H9 (cell line): ENCODE results near the gene LEF1. TPM values are rescaled to one million over a fixed set of nuclear protein-coding genes. Genes with fewer than 3 reads are reported as not detected.

Experiments used
- DNase-seq: peaks from one replicate; pipeline ENCODE4 v3.0.0-alpha.2; 2017
- H2AFZ ChIP-seq: one replicate; pipeline ENCODE4 v1.6.1; 2013; ENCODE audit warnings: mild to moderate bottlenecking, low read length, control low read depth, moderate library complexity
- H2AK5ac ChIP-seq: 2 replicates; pipeline ENCODE4 v1.6.1; 2013; ENCODE audit warnings: low read length, control low read depth, mixed read lengths; ENCODE audit not compliant: insufficient read length
- H2BK120ac ChIP-seq: one replicate; pipeline ENCODE4 v1.6.1; 2013; ENCODE audit warnings: low read depth, mild to moderate bottlenecking, low read length, control low read depth, inconsistent platforms; ENCODE audit not compliant: poor library complexity, severe bottlenecking
- H2BK12ac ChIP-seq: 2 replicates; pipeline ENCODE4 v1.6.1; 2013; ENCODE audit warnings: low read length, control low read depth, mixed read lengths, low read depth; ENCODE audit not compliant: insufficient read length
- H2BK15ac ChIP-seq: 2 replicates; pipeline ENCODE4 v1.6.1; 2013; ENCODE audit warnings: low read depth, low read length, control low read depth
- H2BK20ac ChIP-seq: one replicate; pipeline ENCODE4 v1.6.1; 2013; ENCODE audit warnings: low read depth, mild to moderate bottlenecking, low read length, control low read depth, inconsistent platforms; ENCODE audit not compliant: poor library complexity, severe bottlenecking
- H2BK5ac ChIP-seq: 2 replicates; pipeline ENCODE4 v1.6.1; 2013; ENCODE audit warnings: low read length, control low read depth, mixed read lengths; ENCODE audit not compliant: insufficient read length
- H3K14ac ChIP-seq: 2 replicates; pipeline ENCODE4 v1.6.1; 2013; ENCODE audit warnings: low read length, control low read depth; ENCODE audit not compliant: insufficient read depth
- H3K18ac ChIP-seq: 2 replicates; pipeline ENCODE4 v1.6.1; 2013; ENCODE audit warnings: low read depth, mild to moderate bottlenecking, mixed read lengths, low read length, control low read depth; ENCODE audit not compliant: insufficient read length
- H3K23ac ChIP-seq: 2 replicates; pipeline ENCODE4 v1.6.1; 2013; ENCODE audit warnings: low read length, control low read depth, mixed read lengths, low read depth; ENCODE audit not compliant: insufficient read length
- H3K23me2 ChIP-seq: 2 replicates; pipeline ENCODE4 v1.6.1; 2013; ENCODE audit warnings: low read depth, mild to moderate bottlenecking, mixed read lengths, low read length, control low read depth; ENCODE audit not compliant: insufficient read length, poor library complexity, severe bottlenecking
- H3K27ac ChIP-seq: 2 replicates; pipeline ENCODE4 v1.5.1; 2013; ENCODE audit warnings: low read length, control low read depth, mixed read lengths, low read depth; ENCODE audit not compliant: insufficient read length
- H3K27me3 ChIP-seq: 2 replicates; pipeline ENCODE4 v1.6.1; 2013; ENCODE audit warnings: low read length, control low read depth, inconsistent platforms; ENCODE audit not compliant: insufficient read depth
- H3K4ac ChIP-seq: 2 replicates; pipeline ENCODE4 v1.6.1; 2013; ENCODE audit warnings: low read depth, mild to moderate bottlenecking, control low read depth, inconsistent platforms, low read length, moderate library complexity
- H3K4me1 ChIP-seq: 2 replicates; pipeline ENCODE4 v1.6.1; 2013; ENCODE audit warnings: low read length, control low read depth, inconsistent platforms; ENCODE audit not compliant: insufficient read depth
- H3K4me2 ChIP-seq: 2 replicates; pipeline ENCODE4 v1.6.1; 2013; ENCODE audit warnings: low read length, control low read depth, mixed read lengths; ENCODE audit not compliant: insufficient read length, insufficient read depth
- H3K56ac ChIP-seq: 2 replicates; pipeline ENCODE4 v1.6.1; 2013; ENCODE audit warnings: low read depth, mild to moderate bottlenecking, mixed read lengths, low read length, control low read depth; ENCODE audit not compliant: insufficient read length
- H3K79me1 ChIP-seq: 2 replicates; pipeline ENCODE4 v1.6.1; 2013; ENCODE audit warnings: low read depth, mild to moderate bottlenecking, moderate library complexity, low read length, control low read depth, inconsistent platforms; ENCODE audit not compliant: insufficient read depth, poor library complexity, severe bottlenecking
- H3K79me2 ChIP-seq: 2 replicates; pipeline ENCODE4 v1.6.1; 2013; ENCODE audit warnings: low read length, control low read depth, inconsistent platforms; ENCODE audit not compliant: insufficient read depth
- H3K9ac ChIP-seq: 2 replicates; pipeline ENCODE4 v1.6.1; 2013; ENCODE audit warnings: low read length, control low read depth, mixed read lengths; ENCODE audit not compliant: insufficient read length; ENCODE audit errors: extremely low read depth
- H3K9me3 ChIP-seq: one replicate; pipeline ENCODE4 v1.6.1; 2013; ENCODE audit warnings: low read depth, low read length, inconsistent platforms; ENCODE audit not compliant: control insufficient read depth
- H3T11ph ChIP-seq: one replicate; pipeline ENCODE4 v1.6.1; 2013; ENCODE audit warnings: mild to moderate bottlenecking, low read length, control low read depth, inconsistent platforms
- H4K20me1 ChIP-seq: one replicate; pipeline ENCODE4 v1.6.1; 2013; ENCODE audit not compliant: control insufficient read depth, insufficient read length, insufficient read depth
- H4K5ac ChIP-seq: 2 replicates; pipeline ENCODE4 v1.6.1; 2013; ENCODE audit warnings: low read depth, mild to moderate bottlenecking, mixed read lengths, low read length, control low read depth; ENCODE audit not compliant: insufficient read length
- H4K8ac ChIP-seq: replicated peaks from 2 replicates; pipeline ENCODE4 v1.6.1; 2013; ENCODE audit warnings: low read length, control low read depth, mixed read lengths, low read depth; ENCODE audit not compliant: insufficient read length
- H4K91ac ChIP-seq: 2 replicates; pipeline ENCODE4 v1.6.1; 2013; ENCODE audit warnings: low read depth, mild to moderate bottlenecking, moderate library complexity, mixed read lengths, low read length, control low read depth; ENCODE audit not compliant: insufficient read length
- H3K27ac Mint-ChIP-seq, 3 experiments: 2 replicates in 2 of 3; 3 replicates in 1 of 3; pipeline ENCODE4 v1.8.0; 2020 to 2021; ENCODE audit warnings: mixed read lengths in 3 of 3, mild to moderate bottlenecking in 1 of 3, moderate library complexity in 1 of 3
- H3K27me3 Mint-ChIP-seq: 2 replicates; pipeline ENCODE4 v1.8.0; 2021; ENCODE audit warnings: low read depth, mild to moderate bottlenecking, moderate library complexity, mixed read lengths
- H3K36me3 Mint-ChIP-seq, 3 experiments: 2 replicates in 2 of 3; 3 replicates in 1 of 3; pipeline ENCODE4 v1.8.0; 2020 to 2021; ENCODE audit warnings: low read depth in 3 of 3, mixed read lengths in 3 of 3; ENCODE audit not compliant: insufficient read depth in 1 of 3
- H3K4me1 Mint-ChIP-seq, 2 experiments: 2 replicates each; pipeline ENCODE4 v1.8.0; 2020; ENCODE audit warnings: mixed read lengths in 2 of 2
- H3K4me3 Mint-ChIP-seq, 2 experiments: 2 replicates in 1 of 2; 3 replicates in 1 of 2; pipeline ENCODE4 v1.8.0; 2020 to 2021; ENCODE audit warnings: mild to moderate bottlenecking in 2 of 2, mixed read lengths in 2 of 2, moderate library complexity in 1 of 2
- H3K9me3 Mint-ChIP-seq, 2 experiments: 2 replicates in 1 of 2; 3 replicates in 1 of 2; pipeline ENCODE4 v1.8.0; 2020; ENCODE audit warnings: mild to moderate bottlenecking in 2 of 2, mixed read lengths in 2 of 2, moderate library complexity in 1 of 2
- CTCF ChIP-seq: fragments of 200-600 bp; sonication (generic); conservative IDR thresholded peaks from 3 replicates; pipeline ENCODE4 v1.8.0; 2021; ENCODE audit warnings: antibody characterized with exemption, mild to moderate bottlenecking
- WGBS: extraction: QIAGEN DNeasy Blood & Tissue Kit; methylation state at CpG from one replicate; pipeline ENCODE4 v1.1.7; 2013; ENCODE audit warnings: missing lambda C conversion rate, low lambda C conversion rate, mixed read lengths; ENCODE audit not compliant: insufficient read length; ENCODE audit errors: extremely low coverage; 5-methylcytosine and 5-hydroxymethylcytosine counted together
- total RNA-seq: library from RNA; stranded (reverse); gene quantifications from 2 replicates; pipeline ENCODE4 v1.2.1, GENCODE V29; 2021

Gene LEF1
- total RNA-seq, 1 experiment from 2014 or later, result 2.5 TPM

- H2AFZ ChIP-seq, result no peak overlapping the region
- H3K23me2 ChIP-seq, result no peaks in the 10 kb centered on the region
- no peak overlapping the region for H2AK5ac ChIP-seq
- no peak overlapping the region for H3K4me3 Mint-ChIP-seq
- no peak overlapping the region for H3K9ac ChIP-seq
- peaks cover 27 to 56% of the 10 kb centered on the region in 2 experiments for H3K4me1 Mint-ChIP-seq
- no peaks in the 10 kb centered on the region for H3K9me3 Mint-ChIP-seq
- H4K20me1 ChIP-seq, result no peaks in the 10 kb centered on the region
- H3K79me1 ChIP-seq, result no peaks in the 10 kb centered on the region
- peaks cover 2% of the 10 kb centered on the region; the same call in 1 of the 2 replicates for H3K4me1 ChIP-seq
- H3K27ac Mint-ChIP-seq, result no peak overlapping the region
- no CpG with 5 or more reads among the region's 2 CpGs for WGBS
- H4K5ac ChIP-seq, result no peak overlapping the region
- H3K56ac ChIP-seq, result no peak overlapping the region
- H3K36me3 Mint-ChIP-seq, result no peaks in the 10 kb centered on the region
- no peak for DNase-seq
- no peak overlapping the region for H3K4ac ChIP-seq
- peaks cover 36% of the 10 kb centered on the region for H3K27me3 Mint-ChIP-seq
- H2BK5ac ChIP-seq, result no peak overlapping the region
- TF ChIP-seq CTCF, result no peak
- H4K91ac ChIP-seq, result no peak overlapping the region
- H3K79me2 ChIP-seq, result no peaks in the 10 kb centered on the region
- H3T11ph ChIP-seq, result no peak overlapping the region
- H2BK20ac ChIP-seq, result no peak overlapping the region
- H3K23ac ChIP-seq, result no peak overlapping the region
- H3K27me3 ChIP-seq, result peaks cover 2% of the 10 kb centered on the region; the same call in 1 of the 2 replicates
- no peak overlapping the region for H2BK12ac ChIP-seq
- H3K9me3 ChIP-seq, result no peaks in the 10 kb centered on the region
- no peak overlapping the region for H3K18ac ChIP-seq
- H3K27ac ChIP-seq, result no peak overlapping the region
- no peak overlapping the region for H3K4me2 ChIP-seq
- H3K14ac ChIP-seq, result no peak overlapping the region
- H2BK120ac ChIP-seq, result no peak overlapping the region
- no peak overlapping the region for H4K8ac ChIP-seq
- H2BK15ac ChIP-seq, result no peak overlapping the region
These were observed 25.9 kb downstream of the LEF1 start for GRCh38 chr4:108142870-108143269.
